HEK293 (cell line): ENCODE results near the gene IREB2.

ENCODE experiments used
- ZBTB1 ChIP-seq: fragments of 450-650 bp; formaldehyde crosslinking; IDR thresholded peaks from 2 replicates; pipeline ENCODE4 v1.5.1; 2016; ENCODE audit warnings: missing biosample characterization, missing genetic modification characterization
- ZNF777 ChIP-seq: fragments of 450-650 bp; formaldehyde crosslinking; IDR thresholded peaks from 2 replicates; pipeline ENCODE4 v1.5.1; 2017; ENCODE audit warnings: missing biosample characterization, missing genetic modification characterization, borderline replicate concordance
- TF ChIP-seq, protein P1 (sequence below): sonication (generic); formaldehyde crosslinking; IDR thresholded peaks from 2 replicates; pipeline ENCODE4 v1.8.1; 2022; ENCODE audit warnings: mild to moderate bottlenecking, moderate library complexity, missing genetic modification reagents
- TF ChIP-seq, protein P2 (sequence below): fragments of 450-650 bp; formaldehyde crosslinking; IDR thresholded peaks from 2 replicates; pipeline ENCODE4 v1.5.1; 2016; ENCODE audit warnings: missing biosample characterization, missing genetic modification characterization
- TF ChIP-seq, protein P3 (sequence below): fragments of 450-650 bp; formaldehyde crosslinking; IDR thresholded peaks from 2 replicates; pipeline ENCODE4 v1.5.1; 2016; ENCODE audit warnings: missing biosample characterization, missing genetic modification characterization
- TF ChIP-seq, protein P4 (sequence below): fragments of 450-650 bp; formaldehyde crosslinking; IDR thresholded peaks from 2 replicates; pipeline ENCODE4 v1.5.1; 2016; ENCODE audit warnings: missing biosample characterization, missing genetic modification characterization

DNA sequence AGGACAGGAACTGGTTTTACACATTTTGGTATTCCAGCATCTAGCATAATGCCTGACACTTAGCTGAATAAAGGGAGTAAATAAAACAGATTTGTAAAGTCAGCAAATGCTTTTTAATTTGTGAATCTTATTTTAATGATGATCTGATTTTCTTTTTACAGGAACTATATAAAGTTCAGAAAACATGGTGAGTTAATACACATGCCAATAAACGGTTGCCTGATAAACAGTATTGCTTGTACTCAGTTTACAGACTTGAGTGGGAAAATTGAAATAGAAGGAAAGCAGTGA, 103.7 kb downstream of the IREB2 start:
- TF ChIP-seq ZBTB1 (no peak), ZNF777 (tag by site-specific recombination) (no peak)
- TF ChIP-seq, protein P1, sequence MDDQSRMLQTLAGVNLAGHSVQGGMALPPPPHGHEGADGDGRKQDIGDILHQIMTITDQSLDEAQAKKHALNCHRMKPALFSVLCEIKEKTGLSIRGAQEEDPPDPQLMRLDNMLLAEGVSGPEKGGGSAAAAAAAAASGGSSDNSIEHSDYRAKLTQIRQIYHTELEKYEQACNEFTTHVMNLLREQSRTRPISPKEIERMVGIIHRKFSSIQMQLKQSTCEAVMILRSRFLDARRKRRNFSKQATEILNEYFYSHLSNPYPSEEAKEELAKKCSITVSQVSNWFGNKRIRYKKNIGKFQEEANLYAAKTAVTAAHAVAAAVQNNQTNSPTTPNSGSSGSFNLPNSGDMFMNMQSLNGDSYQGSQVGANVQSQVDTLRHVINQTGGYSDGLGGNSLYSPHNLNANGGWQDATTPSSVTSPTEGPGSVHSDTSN (CRISPR knock-in tag), result no peak
- TF ChIP-seq, protein P2, sequence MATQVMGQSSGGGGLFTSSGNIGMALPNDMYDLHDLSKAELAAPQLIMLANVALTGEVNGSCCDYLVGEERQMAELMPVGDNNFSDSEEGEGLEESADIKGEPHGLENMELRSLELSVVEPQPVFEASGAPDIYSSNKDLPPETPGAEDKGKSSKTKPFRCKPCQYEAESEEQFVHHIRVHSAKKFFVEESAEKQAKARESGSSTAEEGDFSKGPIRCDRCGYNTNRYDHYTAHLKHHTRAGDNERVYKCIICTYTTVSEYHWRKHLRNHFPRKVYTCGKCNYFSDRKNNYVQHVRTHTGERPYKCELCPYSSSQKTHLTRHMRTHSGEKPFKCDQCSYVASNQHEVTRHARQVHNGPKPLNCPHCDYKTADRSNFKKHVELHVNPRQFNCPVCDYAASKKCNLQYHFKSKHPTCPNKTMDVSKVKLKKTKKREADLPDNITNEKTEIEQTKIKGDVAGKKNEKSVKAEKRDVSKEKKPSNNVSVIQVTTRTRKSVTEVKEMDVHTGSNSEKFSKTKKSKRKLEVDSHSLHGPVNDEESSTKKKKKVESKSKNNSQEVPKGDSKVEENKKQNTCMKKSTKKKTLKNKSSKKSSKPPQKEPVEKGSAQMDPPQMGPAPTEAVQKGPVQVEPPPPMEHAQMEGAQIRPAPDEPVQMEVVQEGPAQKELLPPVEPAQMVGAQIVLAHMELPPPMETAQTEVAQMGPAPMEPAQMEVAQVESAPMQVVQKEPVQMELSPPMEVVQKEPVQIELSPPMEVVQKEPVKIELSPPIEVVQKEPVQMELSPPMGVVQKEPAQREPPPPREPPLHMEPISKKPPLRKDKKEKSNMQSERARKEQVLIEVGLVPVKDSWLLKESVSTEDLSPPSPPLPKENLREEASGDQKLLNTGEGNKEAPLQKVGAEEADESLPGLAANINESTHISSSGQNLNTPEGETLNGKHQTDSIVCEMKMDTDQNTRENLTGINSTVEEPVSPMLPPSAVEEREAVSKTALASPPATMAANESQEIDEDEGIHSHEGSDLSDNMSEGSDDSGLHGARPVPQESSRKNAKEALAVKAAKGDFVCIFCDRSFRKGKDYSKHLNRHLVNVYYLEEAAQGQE (tag by site-specific recombination), result no peak
- TF ChIP-seq, protein P3, sequence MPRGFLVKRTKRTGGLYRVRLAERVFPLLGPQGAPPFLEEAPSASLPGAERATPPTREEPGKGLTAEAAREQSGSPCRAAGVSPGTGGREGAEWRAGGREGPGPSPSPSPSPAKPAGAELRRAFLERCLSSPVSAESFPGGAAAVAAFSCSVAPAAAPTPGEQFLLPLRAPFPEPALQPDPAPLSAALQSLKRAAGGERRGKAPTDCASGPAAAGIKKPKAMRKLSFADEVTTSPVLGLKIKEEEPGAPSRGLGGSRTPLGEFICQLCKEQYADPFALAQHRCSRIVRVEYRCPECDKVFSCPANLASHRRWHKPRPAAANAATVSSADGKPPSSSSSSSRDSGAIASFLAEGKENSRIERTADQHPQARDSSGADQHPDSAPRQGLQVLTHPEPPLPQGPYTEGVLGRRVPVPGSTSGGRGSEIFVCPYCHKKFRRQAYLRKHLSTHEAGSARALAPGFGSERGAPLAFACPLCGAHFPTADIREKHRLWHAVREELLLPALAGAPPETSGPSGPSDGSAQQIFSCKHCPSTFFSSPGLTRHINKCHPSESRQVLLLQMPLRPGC (tag by site-specific recombination), result no peak
- TF ChIP-seq, protein P4, sequence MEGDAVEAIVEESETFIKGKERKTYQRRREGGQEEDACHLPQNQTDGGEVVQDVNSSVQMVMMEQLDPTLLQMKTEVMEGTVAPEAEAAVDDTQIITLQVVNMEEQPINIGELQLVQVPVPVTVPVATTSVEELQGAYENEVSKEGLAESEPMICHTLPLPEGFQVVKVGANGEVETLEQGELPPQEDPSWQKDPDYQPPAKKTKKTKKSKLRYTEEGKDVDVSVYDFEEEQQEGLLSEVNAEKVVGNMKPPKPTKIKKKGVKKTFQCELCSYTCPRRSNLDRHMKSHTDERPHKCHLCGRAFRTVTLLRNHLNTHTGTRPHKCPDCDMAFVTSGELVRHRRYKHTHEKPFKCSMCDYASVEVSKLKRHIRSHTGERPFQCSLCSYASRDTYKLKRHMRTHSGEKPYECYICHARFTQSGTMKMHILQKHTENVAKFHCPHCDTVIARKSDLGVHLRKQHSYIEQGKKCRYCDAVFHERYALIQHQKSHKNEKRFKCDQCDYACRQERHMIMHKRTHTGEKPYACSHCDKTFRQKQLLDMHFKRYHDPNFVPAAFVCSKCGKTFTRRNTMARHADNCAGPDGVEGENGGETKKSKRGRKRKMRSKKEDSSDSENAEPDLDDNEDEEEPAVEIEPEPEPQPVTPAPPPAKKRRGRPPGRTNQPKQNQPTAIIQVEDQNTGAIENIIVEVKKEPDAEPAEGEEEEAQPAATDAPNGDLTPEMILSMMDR (tag by site-specific recombination), result no peak
